Measurements from ENCODE around the gene KHDC1.
"Not testable (repeated sequence)": the region's sequence is repeated elsewhere in the genome, so short reads cannot be mapped to it uniquely, and the experiment has no call there.

Gene KHDC1

GRCh38 chr6:73250016-73250415 is 13.0 kb downstream of the KHDC1 start:
- DNase-seq (ENCODE audit: low spot score): no peak

- DNase-seq (ENCODE audit: low spot score): no peak
These were observed 14.6 kb downstream of the KHDC1 start for GRCh38 chr6:73248192-73248903.

DNA sequence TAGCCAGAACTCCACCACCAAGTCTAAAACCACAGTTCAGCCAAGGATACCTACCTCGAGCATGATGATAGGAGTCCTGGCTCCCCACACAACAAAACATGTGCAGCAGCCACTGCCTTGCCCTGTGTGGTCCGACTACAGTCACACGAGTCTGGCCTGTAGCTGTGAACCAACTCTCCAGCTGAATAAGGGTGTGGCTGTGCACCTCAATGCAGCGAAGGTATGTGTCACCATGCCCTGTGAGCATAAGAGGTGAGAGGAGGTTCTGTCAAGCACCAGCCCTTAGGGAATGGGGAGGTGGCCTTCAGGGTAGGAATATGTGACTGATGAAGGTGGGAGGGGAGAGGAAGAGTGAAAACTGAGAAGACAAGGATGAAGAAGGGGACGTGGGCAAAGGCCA is 21.0 kb downstream of the KHDC1 start:
- no peak for DNase-seq (ENCODE audit: low spot score)

DNA sequence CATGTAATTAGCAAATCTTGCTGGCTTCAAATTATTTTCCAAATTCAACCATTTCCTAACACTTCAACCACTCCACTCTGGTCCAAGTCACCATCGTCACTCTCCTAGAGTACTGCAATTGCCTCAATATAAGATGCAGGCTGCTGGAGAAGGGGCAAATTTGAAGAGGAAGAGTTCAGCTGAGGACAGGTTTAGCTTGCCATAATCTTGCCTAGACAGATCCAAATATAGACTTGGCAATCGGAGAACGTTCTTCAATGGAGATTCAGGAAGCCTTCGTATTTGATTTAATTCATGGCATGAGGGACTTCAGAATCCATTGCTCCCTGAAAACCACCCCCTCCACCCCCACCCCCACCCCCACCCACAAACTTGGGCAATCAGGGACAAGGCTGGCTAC is 22.3 kb downstream of the KHDC1 start:
- DNase-seq (ENCODE audit: low spot score): no peak

DNA sequence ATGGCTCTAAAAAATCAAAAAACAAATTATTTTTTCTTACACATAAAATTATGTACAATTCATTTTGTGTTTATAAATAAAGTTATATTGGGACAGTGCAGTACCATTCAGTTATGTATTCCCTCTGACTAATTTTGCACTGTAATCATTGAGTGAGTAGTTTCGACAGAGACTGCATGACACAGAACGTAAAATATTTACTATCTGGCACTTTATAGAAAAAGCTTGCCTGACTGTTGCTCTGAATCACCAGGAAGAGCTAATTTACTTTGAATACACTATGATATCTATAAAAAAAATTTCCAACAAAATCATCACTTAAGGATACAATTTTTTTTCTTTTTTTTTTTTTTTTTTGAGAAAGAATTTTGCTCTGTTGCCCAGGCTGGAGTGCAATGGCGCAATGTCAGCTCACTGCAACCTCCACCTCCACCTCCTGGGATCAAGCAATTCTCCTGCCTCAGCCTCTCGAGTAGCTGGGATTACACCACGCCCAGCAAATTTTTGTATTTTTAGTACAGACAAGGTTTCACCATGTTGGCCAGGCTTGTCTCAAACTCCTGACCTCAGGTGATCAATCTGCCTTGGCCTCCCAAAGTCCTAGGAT is 26.7 kb downstream of the KHDC1 start:
- no peak for DNase-seq (ENCODE audit: low spot score)

- DNase-seq (ENCODE audit: low spot score): no peak
These were observed 28.3 kb downstream of the KHDC1 start for GRCh38 chr6:73234733-73235132.

- not testable (repeated sequence) for DNase-seq (ENCODE audit: low spot score)
These were observed 29.0 kb downstream of the KHDC1 start for GRCh38 chr6:73233971-73234370.

GRCh38 chr6:73233048-73233447 is 29.9 kb downstream of the KHDC1 start:
- no peak for DNase-seq (ENCODE audit: low spot score)

- no peak for DNase-seq (ENCODE audit: low spot score)
These were observed 31.0 kb downstream of the KHDC1 start for GRCh38 chr6:73231986-73232391.

GRCh38 chr6:73227606-73228255 is 35.3 kb downstream of the KHDC1 start:
- DNase-seq (ENCODE audit: low spot score): no peak

- DNase-seq (ENCODE audit: low spot score): no peak
These were observed 37.6 kb downstream of the KHDC1 start, which contains the start of gene KHDC1L for GRCh38 chr6:73225396-73225795. TSS of gene KHDC1L (minus strand) at chr6:73225496. CDS start at chr6:73225408, 88 bp downstream.

DNA sequence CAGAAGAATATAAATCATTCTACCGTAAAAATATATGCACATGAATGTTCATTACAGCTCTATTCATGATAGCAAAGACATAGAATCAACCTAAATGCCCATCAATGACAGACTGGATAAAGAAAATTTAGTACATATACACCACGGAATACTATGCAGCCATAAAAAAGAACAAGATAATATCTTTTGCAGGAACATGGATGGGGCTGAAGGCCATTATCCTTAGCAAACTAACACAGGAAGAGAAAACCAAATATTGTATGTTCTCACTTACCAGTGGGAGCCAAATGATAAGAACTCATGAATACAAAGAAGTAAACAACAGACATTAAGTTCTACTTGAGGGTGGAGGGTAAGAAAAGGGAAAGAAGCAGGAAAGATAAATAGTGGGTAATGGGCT is 46.1 kb downstream of the KHDC1 start:
- DNase-seq (ENCODE audit: low spot score): no peak

- no peak for DNase-seq (ENCODE audit: low spot score)
These were observed 53.9 kb downstream of the KHDC1 start for GRCh38 chr6:73209117-73209516.

- no peak for DNase-seq (ENCODE audit: low spot score)
These were observed 55.7 kb downstream of the KHDC1 start for GRCh38 chr6:73207221-73207837.

DNA sequence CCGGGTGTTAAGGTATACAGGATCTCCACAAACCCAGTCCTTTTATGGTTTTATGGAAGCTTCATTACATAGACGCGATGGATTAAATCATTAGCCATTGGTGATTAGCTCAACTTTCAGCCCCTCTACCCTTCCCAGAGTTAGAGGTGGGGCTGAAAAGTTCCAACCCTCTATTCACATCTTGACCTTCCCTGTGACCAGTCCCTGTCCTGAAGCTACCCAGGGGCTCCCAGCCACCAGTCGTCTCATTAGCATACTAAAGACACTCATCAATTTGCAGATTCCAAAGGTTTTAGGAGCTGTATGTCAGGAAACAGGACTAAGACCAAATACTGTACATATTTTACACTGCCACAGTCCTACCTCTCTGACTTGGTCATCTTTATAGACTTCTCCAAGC is 58.7 kb downstream of the KHDC1 start:
- no peak for DNase-seq (ENCODE audit: low spot score)

DNA sequence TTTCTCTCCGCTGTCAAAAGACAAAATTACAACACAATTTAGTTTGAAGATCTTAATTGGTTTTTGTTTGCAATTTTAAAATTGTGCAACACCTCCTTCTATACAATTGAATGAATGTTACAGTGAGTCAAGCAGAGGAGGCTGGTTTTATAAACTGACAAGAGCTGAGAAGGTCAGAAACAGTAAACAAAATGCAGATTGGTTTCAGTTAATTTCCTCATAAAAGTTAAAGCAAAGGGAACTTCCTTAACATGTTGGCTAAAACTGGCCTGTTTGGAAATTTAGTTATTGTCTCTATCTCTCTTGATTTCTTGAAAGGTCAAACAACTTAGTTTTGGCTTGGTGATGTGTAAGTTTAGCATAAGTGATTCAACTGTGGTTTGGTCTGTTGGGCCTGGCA is 59.9 kb downstream of the KHDC1 start:
- no peak for DNase-seq (ENCODE audit: low spot score)

GRCh38 chr6:73200735-73201134 is 62.3 kb downstream of the KHDC1 start:
- no peak for DNase-seq (ENCODE audit: low spot score)

DNA sequence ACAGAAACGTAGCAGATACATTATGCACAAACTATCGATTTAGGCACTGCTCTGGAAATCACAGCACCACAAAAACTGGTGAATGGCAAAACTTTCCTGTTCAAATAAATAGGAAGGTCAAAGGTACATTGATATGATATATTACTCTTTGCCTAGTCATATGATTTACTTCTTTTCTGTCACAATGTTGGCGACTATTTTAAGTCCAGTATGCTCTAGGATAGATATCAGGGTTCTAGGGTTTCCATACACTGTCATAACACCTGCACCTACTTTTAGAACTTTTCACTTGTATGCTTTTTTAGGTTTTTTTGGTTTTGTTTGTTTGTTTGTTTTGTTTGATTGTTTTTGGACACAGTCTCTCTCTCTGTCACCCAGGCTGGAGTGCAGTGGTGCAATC is 62.7 kb downstream of the KHDC1 start:
- no peak for DNase-seq (ENCODE audit: low spot score)

- DNase-seq (ENCODE audit: low spot score): no peak
These were observed 68.3 kb downstream of the KHDC1 start for GRCh38 chr6:73194744-73195143.

GRCh38 chr6:73193302-73193701 is 69.7 kb downstream of the KHDC1 start:
- not testable (repeated sequence) for DNase-seq (ENCODE audit: low spot score)

Data from Ammon's horn (tissue), 1 donor.